Measurements from ENCODE around the gene GPATCH4. TPM values are rescaled to one million over a fixed set of nuclear protein-coding genes. Genes with fewer than 3 reads are reported as not detected.

Gene GPATCH4
- total RNA-seq, 4 donors from 2014 or later, result 22.2 to 44.4 (median 29.6) TPM

- H3K9me3 ChIP-seq, result no peaks in the 10 kb centered on the region
- no peak overlapping the region for H3K27ac ChIP-seq
- WGBS, 2 donors, result 52 to 53% methylated on average over 20 of the region's 20 CpGs
- TF ChIP-seq EP300 (IDR thresholded peaks at IDR 0.05), result peak in 1 of 2 donors; percentile 20
- TF ChIP-seq CTCF (IDR thresholded peaks at IDR 0.05), result peak; percentile 83 to 99 (median 95)
- TF ChIP-seq POLR2A (IDR thresholded peaks at IDR 0.05), result no peak
- H3K27me3 ChIP-seq, result no peaks in the 10 kb centered on the region
- H3K4me3 ChIP-seq, result no peak overlapping the region
- DNase-seq (ENCODE audit: low spot score in 2 of 2), result peak; percentile 74 to 96
- no peaks in the 10 kb centered on the region for H3K36me3 ChIP-seq
- peaks cover 0 to 6% (median 0%) of the 10 kb centered on the region in 4 donors for H3K4me1 ChIP-seq
Measured at GRCh38 chr1:156583821-156584622, 17.3 kb downstream of the GPATCH4 start.

- Histone ChIP-seq H3K27me3 (no peaks in the 10 kb centered on the region), H3K4me1 (peaks cover 0 to 6% (median 0%) of the 10 kb centered on the region in 4 donors), H3K36me3 (no peaks in the 10 kb centered on the region), H3K27ac (peak overlapping the region in 1 of 4 donors; percentile 23), H3K4me3 (no peak overlapping the region), H3K9me3 (no peaks in the 10 kb centered on the region)
- 72 to 77% methylated on average over 8 to 9 of the region's 9 CpGs for WGBS, 2 donors
- TF ChIP-seq CTCF (IDR thresholded peaks at IDR 0.05) (no peak), EP300 (IDR thresholded peaks at IDR 0.05) (no peak)
- DNase-seq (ENCODE audit: low spot score in 2 of 2), result no peak
Measured at GRCh38 chr1:156582388-156583017, 18.8 kb downstream of the GPATCH4 start.

GRCh38 chr1:156581661-156582387 lies 19.5 kb downstream of the GPATCH4 start:
- no peaks in the 10 kb centered on the region for H3K9me3 ChIP-seq
- peaks cover 0 to 6% (median 0%) of the 10 kb centered on the region in 4 donors for H3K4me1 ChIP-seq
- H3K36me3 ChIP-seq, result no peaks in the 10 kb centered on the region
- TF ChIP-seq POLR2A (IDR thresholded peaks at IDR 0.05), result no peak
- 70 to 77% methylated on average over 12 to 21 of the region's 21 CpGs for WGBS, 2 donors
- H3K27ac ChIP-seq, result peak overlapping the region in 1 of 4 donors; percentile 23
- DNase-seq (ENCODE audit: low spot score in 2 of 2), result no peak
- H3K4me3 ChIP-seq, result no peak overlapping the region
- H3K27me3 ChIP-seq, result no peaks in the 10 kb centered on the region

- H3K9me3 ChIP-seq, result no peaks in the 10 kb centered on the region
- no peak within 1 kb of the TSS for H3K4me3 ChIP-seq
- 77 to 81% methylated on average over 5 of the region's 5 CpGs for WGBS, 2 donors
- H3K36me3 ChIP-seq, result no peaks in the 10 kb centered on the region
- H3K27ac ChIP-seq, result no peak within 1 kb of the TSS
- no peak for DNase-seq (ENCODE audit: low spot score in 2 of 2)
- TF ChIP-seq CTCF (IDR thresholded peaks at IDR 0.05), result no peak
- TF ChIP-seq EP300 (IDR thresholded peaks at IDR 0.05), result no peak
- no peak for TF ChIP-seq POLR2A (IDR thresholded peaks at IDR 0.05)
- H3K4me1 ChIP-seq, result peaks cover 0 to 6% (median 0%) of the 10 kb centered on the region in 4 donors
- no peaks in the 10 kb centered on the region for H3K27me3 ChIP-seq
Measured at GRCh38 chr1:156579472-156579871, 21.8 kb downstream of the GPATCH4 start, which contains the start of gene TTC24. TTC24 (plus strand) TSS chr1:156579723; CDS start chr1:156581365, 1,642 bp downstream.

GRCh38 chr1:156578055-156578454 lies 23.2 kb downstream of the GPATCH4 start:
- H3K36me3 ChIP-seq, result no peaks in the 10 kb centered on the region
- H3K9me3 ChIP-seq, result no peaks in the 10 kb centered on the region
- no peak for TF ChIP-seq CTCF (IDR thresholded peaks at IDR 0.05)
- no peak for TF ChIP-seq EP300 (IDR thresholded peaks at IDR 0.05)
- no peak for TF ChIP-seq POLR2A (IDR thresholded peaks at IDR 0.05)
- H3K27me3 ChIP-seq, result no peaks in the 10 kb centered on the region
- WGBS, 2 donors, result 38 to 48% methylated on average over 7 of the region's 7 CpGs
- H3K4me3 ChIP-seq, result no peak overlapping the region
- H3K4me1 ChIP-seq, result no peaks in the 10 kb centered on the region
- no peak for DNase-seq (ENCODE audit: low spot score in 2 of 2)
- no peak overlapping the region for H3K27ac ChIP-seq
